ENCODE measurements around the gene BBS4.
A peak's percentile ranks its signal among the peaks of the same experiment; 100 is the strongest.
"Not testable (repeated sequence)": the region's sequence is repeated elsewhere in the genome, so short reads cannot be mapped to it uniquely, and the experiment has no call there.

Gene BBS4

GRCh38 chr15:72700076-72700475 lies 14.1 kb downstream of the BBS4 start:
- no peak for DNase-seq

- DNase-seq: no peak
These were observed 20.3 kb downstream of the BBS4 start for GRCh38 chr15:72706266-72706665.

GRCh38 chr15:72708551-72709303 lies 22.7 kb downstream of the BBS4 start:
- not testable (repeated sequence) for DNase-seq

DNA sequence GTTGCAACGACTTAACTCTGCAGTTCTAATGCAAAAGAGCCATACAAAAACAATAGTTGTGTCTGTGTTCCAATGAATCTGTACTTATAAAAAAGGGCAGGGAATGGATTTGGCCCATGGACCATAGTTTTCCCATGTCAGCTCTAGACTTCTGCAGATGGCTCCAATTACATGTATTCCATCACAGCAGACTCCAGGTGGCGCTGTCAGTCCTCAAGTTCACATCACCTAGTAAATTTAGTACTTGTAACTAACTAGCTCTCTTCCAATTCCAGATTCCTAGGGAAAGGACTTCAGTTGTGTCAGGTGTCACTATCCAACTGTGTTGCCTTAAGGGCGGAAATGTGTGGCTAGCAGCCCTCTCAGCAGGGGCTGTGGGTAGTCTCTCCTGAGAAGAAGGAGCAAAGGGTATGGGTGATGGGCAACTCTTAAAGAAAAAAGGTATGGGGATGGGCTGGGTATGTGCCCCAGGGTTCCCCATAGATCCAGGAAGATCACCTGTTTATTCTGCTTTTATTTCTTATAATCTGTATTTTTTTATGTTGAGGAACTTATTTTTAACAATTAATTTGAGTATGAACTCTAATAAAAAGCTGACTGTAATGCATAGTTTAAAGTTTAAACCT lies 36.2 kb downstream of the BBS4 start:
- peak; percentile 20 for DNase-seq

GRCh38 chr15:72724028-72724427 lies 38.0 kb downstream of the BBS4 start:
- peak; percentile 12 for DNase-seq

DNA sequence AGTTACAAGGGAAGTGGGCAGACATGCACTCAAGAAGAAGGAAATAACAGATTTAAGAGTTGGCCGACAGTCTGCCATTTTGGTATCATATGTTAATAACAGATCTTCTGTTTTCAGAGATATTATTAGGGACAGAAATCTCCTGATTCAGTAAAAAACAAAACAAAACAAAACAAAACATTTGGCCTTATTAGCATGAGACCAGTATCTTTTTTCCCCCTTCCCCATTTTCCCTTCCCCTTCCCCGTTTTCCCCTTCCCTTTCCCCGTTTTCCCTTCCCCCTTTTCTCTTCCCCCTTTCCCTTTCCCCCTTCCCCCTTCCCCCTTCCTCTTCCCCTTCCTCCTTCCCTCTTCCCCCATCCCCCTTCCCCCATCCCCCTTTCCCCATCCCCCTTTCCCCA lies 39.4 kb downstream of the BBS4 start:
- DNase-seq: no peak

DNA sequence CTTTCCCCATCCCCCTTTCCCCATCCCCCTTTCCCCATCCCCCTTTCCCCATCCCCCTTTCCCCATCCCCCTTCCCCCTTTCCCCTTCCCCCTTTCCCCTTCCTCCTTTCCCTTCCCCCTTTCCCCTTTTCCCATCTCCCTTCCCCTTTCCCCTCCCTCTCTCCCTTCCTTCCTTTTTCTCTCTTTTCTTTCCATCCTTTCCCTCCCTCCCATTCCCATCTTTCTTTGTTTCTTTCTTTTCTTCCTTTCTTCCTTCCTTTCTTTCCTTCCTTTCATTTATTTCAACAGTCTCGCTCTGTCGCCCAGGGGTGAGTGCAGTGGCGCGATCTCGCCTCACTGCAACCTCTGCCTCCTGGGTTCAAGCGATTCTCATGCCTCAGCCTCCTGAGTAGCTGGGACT lies 39.8 kb downstream of the BBS4 start:
- DNase-seq: not testable (repeated sequence)

DNA sequence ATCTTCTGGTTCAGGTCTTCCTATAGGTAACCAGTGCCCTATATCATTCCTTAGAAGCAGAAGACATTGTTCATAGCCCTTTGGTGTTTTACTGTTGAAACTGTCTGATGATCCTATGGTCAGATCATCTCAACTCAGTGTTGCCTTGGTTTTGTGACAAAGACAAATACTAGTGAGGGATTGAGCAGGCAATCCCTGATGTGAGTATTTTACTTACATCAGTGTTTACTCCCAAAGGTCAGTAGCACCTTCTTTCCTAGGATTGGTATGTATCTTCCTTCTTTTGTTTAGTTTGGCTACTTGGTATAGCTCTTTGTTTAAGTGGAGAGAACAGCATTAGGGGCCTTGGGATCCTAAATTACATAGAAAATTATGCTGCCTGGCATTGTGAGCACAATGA lies 41.1 kb downstream of the BBS4 start:
- DNase-seq: no peak

DNA sequence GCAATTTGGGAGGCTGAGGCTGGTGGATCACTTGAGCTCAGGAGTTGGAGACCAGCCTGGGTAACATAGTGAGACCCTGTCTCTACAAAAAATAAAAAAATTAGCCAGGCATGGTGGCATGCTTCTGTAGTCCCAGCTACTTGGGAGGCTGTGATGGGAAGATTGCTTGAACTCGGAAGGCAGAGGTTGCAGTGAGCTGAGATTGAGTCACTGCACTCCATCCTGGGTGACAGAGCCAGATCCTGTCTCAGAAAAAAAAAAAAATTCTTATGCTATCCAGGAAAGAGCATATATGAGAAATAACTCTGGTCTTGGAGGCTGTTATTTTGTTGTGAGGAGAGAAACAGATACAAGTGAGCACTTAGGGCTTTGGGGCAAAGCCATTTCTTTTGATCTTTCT lies 42.2 kb downstream of the BBS4 start:
- DNase-seq: not testable (repeated sequence)

GRCh38 chr15:72728821-72729220 lies 42.8 kb downstream of the BBS4 start:
- DNase-seq: no peak

DNA sequence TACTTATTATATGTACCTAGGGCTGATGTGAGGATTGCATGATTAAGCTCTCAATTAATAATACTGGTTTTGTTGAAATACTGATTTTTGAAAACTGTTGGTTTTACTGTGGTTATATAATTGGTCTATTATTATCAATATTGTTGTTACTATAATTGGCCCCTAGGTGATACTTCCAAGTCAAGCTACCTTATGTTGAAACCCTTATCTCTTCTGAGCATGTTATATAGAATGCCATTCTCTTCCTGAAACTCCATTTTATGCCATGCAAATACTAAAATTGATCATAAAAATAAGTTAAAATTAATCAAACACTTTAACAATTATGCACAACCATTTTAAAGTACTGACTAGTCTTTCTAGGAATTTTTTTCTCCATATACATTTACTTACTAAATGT lies 46.1 kb downstream of the BBS4 start:
- no peak for DNase-seq

- no peak for DNase-seq
These were observed 46.5 kb downstream of the BBS4 start for GRCh38 chr15:72732516-72732915.

DNA sequence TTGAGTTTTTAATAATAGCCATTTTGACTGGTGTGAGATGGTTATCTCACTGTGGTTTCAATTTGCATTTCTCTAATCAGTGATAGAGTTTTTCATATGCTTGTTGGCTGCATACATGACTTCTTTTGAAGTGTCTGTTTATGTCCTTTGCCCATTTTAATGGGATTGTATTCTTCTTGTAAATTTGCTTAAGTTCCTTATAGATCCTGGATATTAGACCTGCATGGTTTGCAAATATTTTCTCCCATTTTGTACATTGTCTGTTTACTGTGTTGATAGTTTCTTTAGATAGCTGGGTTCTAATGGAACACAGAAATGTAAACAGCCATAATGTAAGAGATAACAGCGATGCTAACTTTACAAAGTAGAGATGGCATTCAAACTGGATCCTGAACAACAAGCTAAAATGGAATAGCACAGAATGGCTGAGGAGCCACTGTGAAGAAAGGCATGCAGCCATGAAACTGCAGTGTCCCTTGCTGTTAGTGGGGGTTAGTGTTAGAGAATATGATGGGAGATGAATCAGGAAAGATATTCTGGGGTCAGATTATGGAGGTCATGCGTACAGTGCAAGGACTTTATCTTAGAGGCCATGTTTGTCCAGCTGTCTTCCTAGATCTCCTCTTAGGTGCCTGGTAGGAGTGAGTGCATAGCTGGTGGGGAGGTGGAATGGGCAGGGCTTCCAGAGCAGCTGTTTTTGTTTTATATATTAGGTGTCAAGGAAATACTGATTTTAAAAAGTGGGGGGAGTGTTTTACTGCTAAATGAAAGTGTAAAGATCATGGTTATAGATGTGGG lies 48.1 kb downstream of the BBS4 start:
- DNase-seq: no peak

DNA sequence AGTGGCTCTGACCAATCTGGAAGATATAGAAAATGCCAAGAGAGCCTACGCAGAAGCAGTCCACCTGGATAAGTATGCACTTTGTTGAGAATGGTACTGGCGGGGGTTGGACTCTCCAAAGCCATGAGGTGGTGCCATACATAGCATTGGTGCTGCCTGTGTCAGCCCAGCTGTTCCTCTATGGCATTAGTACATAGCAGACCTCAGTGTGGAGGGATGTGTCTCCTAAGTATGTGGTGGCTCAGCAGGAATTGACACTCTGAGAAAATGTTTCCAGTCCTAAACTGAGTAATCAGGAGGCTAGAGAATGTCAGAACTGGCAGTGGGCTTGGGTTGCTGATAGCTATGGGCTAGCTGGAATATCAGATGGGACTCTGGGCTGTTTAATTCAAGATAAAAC lies 49.1 kb downstream of the BBS4 start:
- no peak for DNase-seq

DNA sequence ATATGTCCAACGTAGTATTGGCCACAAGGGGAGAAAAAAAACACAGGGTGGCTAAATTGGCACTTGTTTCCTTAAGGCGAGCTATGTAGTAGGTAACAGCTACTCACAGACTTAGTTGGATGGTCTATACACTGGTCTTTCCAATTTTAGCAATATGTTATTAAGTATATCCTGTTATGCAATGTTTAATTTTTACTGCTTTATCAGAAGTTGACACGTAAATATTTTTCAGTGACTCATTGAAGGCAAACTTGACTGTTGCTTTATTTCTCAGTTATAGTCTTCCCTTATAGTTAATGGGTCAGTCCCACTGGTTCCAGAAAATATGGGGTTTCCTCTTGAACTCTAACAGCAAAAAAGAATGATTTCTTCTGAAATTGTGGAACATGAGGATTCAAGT lies 51.1 kb downstream of the BBS4 start:
- DNase-seq: no peak

GRCh38 chr15:72737723-72738122 lies 51.7 kb downstream of the BBS4 start:
- no peak for DNase-seq

DNA sequence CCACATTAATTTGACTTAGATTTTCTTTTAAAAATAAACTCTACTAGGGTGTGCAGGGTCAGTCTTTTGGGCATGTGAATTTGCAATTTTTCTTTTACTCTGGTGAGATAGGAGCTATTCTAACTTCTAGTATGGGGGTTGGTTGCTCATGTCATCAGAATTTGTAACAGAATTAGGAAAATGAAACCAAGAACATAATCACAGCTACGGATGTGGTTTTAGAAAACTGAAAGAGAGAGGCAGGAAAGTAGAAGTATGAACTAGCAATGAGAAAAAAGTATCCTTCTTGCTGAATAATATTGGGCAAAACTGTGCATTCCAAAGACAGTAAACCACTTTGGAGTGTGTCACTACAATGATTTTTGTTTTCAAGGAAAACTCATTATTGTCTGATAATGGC lies 54.2 kb downstream of the BBS4 start:
- DNase-seq: no peak

DNA sequence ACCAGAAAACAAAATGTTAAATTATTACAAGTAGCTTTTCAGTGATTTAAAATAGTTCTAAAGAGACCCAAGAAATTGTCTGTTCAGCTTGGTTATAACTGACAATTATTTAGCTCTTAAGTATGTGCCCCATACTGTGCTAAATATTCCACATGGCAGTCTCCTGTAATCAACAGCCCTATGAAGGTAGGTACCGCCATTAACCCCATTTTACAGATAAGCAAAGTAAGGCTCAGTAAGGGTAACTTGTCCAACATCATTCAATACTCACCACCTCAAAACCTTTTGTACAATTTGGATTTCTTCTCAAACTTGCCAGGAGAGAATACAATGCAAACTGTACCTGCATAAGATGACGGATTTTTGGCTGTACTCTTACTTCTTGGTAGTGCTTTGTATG lies 63.7 kb downstream of the BBS4 start:
- DNase-seq: no peak

DNA sequence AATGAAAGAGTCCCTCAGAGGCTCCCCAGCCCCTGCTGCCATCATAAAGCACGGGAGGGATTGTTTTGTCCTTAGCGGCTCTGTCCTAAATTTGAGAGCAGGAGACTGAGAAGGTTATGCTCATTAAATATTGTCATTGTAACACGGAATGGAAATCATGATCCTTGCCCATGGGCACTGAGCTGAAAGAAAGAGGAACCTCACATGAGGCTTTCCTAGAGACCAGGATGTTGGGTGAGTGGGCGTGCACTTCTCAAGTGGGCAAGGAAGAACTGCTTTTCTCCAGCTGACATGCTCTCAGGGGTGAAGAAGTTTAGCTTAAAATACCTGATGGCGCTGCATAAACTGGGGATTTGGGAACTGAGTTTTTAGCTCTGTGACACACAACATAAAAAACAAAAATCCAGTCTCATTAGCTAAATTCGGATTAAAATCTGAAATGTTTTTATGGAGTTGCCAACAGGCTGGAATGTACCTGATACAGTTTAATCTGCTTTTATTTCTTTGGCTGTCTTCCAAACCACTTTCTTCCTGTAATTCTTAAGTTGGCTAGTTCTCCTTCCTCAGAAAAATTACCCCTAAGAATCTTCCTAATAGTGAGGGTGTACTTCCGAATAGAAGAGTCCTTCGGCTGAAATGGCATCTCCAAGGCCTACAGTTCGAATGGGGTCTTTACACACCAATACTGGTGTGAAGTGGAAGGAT lies 65.9 kb downstream of the BBS4 start:
- peak; percentile 27 for DNase-seq

DNA sequence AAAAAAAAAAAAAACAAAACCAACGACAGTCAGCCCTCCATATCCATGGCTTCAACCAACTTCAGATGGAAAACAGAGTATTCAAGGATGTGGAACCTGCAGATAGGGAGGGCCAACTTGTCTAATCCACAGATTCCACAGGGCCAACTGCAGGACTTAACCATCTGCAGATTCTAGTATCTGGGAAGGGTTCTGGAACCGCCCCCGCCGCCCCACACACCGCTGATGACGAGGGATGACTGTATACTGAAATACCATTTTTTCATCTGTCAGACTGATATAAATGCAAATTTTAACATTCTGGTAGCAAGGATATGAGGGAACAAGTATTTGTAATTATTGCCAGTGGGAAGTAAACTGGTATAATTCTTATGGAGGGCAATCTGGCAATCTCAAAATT lies 68.1 kb downstream of the BBS4 start:
- no peak for DNase-seq

- DNase-seq: peak; percentile 91
These were observed 72.2 kb downstream of the BBS4 start for GRCh38 chr15:72758182-72758581.

DNA sequence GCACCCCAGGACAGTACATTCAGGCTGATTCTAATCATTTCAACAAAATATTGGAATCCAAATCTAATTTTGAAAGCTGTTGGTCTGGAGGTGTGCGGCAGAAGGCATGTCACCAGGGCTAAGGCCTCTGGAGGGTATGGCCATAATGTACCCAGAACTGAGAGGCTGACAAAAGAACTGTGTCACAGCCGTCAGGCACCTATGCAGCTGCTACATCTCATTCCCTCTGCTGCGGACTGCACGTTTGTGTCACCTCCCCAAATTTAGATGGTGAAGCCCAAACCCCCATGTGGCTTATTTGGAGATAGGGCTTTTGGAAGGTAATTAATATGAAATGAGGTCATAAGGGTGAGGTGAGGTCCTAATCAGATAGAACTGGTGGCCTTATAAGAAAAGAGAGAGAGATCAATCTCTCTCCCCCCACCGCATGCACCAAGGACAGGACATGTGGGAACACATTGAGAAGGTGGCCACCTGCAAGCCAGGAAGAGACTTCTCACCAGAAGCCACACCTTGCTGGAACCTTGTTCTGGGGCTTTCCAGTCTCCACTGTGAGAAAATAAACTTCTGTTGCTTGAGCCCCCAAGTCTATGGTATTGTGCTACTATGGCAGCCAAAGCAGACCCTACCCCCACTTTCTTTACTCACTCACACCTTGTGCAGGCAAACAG lies 74.7 kb downstream of the BBS4 start:
- DNase-seq: no peak

DNA sequence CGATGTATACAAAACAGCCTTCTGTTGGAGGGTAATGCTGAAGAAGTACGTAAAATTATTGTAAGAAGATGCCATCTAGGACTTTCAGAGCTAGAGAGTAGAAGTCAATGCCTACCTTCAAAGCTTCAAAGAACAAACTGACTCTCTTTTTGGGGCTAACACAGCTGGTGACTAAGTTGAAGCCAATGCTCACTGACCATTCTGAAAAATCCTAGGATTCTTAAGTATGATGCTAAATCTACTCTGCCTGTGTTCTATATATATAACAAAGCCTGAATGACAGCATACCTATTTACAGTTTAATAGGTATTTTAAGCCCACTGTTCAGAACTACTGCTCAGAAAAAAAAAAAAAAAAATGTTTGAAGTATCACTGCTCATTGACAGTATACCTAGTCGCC lies 78.6 kb downstream of the BBS4 start:
- DNase-seq: no peak

Measured in NCI-H226 (cell line).